ENCODE measurements around the gene ZNF83.
"Not testable (repeated sequence)": the region's sequence is repeated elsewhere in the genome, so short reads cannot be mapped to it uniquely, and the experiment has no call there.

ZNF83 gene

DNA sequence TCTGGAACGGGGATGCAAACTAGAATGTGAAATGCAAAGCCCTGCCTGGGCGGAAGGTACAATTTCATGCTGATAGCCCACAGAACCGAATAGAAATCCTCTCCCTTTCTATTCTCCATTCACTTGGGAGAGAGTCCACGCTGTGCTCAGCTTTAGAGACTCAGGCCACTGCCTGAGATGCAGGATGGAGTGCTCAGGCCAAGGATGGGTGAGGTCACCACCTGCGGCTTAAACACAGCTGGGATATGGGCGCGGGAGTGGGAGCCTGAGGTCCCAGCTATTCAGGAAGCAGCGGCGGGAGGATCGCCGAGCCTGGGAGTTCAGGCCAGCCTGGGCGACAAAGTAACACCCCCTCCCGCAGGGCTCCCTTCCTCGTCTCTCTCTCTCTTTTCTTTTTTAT lies 446 bp upstream of the ZNF83 start:
- DNase-seq = peak; percentile 68

DNA sequence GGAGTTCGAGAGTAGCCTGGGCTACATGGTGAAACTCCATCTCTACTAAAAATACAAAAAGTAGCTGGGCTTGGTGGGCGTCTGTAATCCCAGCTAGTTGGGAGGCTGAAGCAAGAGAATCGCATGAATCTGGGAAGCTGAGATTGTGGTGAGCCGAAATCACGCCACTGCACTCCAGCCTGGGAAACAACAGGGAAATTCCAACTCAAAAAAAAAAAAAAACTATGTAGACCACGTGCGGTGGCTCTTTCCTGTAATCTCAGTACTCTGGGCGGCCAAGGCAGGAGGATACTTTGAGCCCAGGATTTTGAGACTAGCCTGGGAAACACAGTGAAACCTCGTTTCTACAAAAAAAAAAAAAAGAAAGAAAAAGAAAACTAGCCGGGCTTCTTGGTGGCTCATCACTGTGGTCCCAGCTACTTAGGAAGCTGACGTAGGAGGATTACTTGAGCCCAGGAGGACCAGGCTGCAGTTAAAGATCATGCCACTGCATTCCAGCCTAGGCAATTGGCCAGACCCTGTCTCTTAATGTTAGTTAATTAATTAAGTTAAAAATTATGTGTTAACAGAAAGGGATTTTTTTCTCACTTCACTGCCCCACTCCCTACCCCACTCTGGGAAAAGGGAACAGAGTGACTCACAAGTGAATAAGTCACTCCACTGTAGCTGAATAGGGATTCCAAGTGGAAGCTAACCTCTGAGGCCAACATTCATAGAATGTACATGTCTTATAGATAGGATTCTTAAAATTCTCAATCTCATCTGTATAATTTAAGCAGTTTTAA lies 2.2 kb downstream of the ZNF83 start:
- DNase-seq = peak; percentile 60

DNA sequence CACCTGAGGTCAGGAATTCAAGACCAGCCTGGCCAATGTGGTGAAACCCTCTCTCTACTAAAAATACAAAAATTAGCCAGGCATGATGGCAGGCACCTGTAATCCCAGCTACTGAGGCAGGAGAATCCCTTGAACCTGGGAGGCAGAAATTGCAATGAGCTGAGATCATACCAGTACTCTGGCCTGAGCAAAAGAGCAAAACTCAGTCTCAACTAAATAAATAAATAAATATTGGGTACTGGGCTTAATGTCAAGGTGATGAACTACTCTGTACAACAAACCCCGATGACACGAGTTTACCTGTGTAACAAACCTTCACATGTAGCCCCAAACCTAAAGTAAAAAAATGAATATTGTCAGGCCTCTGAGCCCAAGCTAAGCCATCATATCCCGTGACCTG lies 10.7 kb downstream of the ZNF83 start:
- DNase-seq = peak; percentile 9

DNA sequence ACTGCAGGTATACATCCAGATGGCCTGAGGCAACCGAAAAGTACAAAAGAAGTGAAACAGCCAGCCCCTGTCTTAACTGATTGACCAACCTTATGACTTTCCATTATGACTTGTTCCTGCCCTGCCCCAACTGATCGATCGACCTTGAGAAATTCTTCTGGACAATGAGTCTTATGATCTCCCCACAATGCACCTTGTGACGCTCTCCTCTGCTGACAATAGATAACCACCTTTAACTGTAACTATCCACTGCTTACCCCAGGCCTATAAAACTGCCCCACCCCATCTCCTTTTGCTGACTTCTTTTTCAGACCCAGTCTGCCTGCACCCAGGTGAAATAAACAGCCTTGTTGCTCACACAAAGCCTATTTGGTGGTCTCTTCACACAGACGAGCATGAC lies 11.2 kb downstream of the ZNF83 start:
- DNase-seq = no peak

DNA sequence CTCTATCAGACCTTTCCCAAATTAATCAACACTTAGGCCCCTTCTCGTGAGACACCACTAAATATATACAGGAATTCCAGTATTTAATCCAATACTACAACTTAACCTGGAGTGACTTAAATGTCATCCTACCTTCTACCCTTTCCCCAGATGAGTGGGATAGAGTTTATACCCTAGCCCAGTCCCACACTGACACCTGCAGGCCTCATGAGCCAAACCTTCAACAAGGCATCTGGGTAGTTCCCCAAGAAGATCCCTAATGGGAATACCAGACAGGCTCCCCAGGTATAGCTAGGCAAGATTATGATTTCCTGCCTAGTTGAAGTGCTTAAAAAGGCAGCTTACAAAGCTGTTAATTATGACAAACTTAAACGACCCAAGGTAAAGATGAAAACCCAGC lies 15.9 kb downstream of the ZNF83 start:
- no peak for DNase-seq

DNA sequence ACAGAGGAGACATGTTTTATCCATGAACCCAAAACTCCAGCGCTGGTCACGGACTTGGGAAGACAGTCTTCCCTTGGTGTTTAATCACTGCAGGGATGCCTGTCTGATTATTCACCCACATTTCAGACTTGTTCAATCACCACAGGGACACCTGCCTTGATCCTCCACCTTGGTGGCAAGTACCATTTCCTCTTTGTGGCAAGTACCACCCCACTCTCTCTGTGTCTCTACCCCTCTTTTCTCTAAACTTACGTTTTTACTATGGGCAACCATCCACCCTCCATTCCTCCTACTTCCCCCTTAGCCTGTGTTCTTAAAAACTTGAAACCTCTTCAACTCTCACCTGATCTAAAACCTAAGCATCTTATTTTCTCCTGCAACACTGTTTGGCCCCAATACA lies 16.8 kb downstream of the ZNF83 start:
- DNase-seq = no peak

DNA sequence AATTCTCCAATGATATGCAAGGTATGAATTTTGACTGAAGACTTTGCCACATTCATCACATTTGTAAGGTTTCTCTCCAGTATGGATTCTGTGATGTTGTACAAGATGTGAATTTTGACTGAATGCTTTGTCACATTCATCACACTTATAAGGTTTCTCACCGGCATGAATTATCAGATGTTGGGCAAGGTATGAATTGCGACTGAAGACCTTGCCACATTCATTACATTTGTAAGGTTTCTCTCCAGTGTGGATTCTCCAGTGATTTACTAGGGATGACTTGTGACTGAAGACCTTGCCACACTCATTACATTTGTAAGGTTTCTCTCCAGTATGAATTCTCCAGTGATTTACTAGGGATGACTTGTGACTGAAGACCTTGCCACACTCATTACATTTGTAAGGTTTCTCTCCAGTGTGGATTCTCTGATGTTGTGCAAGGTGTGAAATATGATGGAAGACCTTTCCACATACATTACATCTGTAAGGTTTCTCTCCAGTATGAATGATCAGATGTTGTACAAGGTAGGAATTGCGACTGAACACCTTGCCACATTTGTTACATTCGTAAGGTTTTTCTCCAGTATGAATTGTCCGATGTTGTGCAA lies 24.8 kb downstream of the ZNF83 start:
- no peak for DNase-seq

DNA sequence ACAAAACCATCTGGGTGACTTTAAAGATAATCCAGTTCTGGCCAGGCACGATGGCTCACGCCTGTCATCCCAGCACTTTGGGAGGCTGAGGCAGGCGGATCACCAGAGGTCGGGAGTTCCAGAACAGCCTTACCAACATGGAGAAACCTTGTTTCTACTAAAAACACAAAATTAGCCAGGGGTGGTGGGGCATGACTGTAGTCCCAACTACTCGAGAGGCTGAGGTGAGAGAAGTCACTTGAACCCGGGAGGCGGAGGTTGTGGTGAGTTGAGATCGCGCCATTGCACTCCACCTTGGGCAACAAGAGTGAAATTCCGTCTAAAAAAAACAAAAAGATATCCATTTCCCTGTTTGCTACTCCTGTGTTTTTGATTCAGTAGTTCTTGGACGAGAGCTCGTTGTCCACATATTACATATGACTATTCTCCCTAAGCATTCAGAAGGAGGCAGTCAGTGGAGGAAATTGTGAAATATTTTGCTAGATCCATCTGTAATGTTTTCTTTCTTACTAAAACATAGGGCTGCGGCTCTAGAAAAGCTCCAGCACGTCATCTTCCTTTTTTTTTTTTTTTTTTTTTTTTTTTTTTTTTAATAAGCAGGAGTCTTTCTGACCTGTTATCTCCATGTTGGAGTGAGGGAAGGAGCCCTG lies 34.5 kb downstream of the ZNF83 start:
- peak; percentile 44 for DNase-seq

DNA sequence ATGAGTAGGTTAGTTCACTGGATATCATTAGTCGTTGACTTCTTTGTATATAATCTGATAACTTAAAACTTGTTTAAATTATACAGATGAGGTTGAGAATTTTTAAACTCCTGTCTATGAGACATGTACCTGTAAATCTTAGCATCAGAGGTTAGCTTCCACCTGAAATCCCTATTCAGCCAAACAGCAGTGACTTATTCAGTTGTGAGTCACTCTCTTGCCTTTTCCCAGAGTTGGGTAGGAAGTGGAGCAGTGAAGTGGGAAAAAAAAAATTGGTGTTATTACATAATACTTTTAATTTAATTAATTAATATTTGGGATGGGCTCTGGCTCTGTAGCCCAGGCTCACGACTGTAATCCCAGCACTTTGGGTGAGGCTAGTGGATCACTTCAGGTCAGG lies 35.2 kb downstream of the ZNF83 start:
- peak; percentile 4 for DNase-seq

DNA sequence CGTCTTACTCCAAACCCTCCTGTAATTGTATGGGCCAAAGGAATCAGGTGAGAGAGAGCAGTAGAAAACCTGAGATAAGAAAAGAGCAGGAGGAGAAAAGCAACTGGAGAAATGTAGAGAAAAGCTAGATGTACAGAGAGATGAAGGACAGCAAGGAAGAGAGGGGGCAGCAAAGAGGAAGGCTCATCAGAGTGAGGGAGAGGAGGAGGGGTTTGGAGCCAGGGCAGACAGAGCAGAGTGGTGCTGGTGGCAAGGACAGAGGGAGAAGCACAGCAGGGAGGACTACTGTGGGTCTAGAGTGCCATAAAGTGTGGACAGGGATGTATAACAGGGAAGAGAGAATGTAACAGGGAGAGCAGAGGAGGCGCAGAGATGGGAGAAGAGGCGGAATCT lies 36.2 kb downstream of the ZNF83 start:
- not testable (repeated sequence) for DNase-seq

DNA sequence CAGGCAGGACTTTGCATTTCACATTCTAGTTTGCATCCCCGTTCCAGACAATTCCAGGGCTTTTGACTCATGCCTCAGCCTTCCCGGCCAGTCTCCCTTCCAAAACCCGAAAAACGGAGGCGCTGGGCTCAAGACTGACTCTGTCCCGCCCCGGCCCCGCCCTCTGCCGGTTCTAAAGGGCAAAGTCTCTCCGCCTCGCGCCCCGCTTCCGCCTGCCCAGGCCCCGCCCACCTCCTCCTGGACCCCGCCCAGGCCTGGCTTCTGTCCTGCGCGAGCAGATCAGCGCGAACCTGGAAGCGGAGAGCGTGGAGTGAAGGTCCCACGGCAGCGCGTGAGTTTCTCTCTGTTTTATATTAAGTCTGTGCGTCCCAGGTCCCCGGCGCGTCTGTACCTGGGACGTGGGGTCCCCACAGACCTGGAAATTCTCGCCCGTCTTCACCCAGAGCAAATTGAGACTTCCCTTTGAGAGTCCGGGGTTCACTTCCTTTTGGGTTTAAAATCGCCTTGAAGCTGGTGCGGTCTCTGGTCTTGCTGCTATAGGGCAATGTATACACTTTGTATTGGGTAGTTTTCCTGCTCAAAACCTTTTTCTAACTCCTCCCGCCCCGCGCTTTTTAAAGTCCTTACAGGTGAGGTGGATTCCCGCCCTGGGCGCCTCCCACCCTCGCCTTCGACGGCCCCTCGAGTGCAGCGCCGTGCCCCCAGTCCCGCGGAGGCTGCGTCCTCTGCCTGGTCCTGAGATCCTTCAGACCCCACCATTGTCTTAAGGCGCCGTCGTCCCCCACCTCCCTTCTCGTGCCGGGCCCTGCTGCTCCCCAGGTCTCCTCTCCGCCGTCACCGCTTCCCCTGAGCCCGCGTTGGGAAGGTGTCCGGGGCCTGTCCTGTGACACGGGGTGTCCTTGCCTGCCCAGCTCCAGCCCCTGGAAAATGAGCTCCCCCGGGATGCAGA lies 36.9 kb downstream of the ZNF83 start:
- DNase-seq = peak; percentile 77

DNA sequence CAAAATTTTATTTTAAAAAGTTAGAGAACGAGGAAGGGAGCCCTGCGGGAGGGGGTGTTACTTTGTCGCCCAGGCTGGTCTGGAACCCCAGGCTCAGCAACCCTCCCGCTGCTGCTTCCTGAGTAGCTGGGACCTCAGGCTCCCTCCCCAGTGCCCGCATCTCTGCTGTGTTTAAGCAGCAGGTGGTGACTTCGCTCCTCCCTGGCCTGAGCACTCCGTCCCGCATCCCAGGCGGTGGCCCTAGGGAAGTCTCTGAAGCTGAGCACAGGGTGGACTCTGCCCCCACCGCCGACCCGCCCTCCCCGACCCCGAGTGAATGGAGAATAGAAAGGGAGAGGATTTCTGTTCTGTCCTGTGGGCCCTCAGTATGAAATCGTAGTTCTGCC lies 37.5 kb downstream of the ZNF83 start:
- no peak for DNase-seq

DNA sequence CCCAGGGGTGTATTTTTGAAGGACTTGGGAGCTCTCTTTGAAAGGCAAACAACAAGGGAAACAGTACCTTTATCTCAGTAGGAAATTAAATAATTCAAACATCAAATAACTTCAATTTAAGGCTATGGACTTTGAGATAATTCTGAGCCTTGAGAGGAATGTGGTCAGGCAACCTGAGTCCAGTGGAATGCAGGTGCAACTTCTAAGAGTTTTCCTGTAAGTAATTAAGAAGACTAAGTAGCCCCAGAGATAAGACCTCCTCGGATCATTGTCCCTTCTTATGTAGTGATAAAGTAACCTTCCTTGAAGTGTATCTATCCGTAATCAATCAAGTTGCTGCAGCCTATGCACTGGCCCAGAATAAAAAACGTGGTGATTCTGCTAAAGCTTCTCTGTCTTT lies 38.9 kb downstream of the ZNF83 start:
- no peak for DNase-seq

DNA sequence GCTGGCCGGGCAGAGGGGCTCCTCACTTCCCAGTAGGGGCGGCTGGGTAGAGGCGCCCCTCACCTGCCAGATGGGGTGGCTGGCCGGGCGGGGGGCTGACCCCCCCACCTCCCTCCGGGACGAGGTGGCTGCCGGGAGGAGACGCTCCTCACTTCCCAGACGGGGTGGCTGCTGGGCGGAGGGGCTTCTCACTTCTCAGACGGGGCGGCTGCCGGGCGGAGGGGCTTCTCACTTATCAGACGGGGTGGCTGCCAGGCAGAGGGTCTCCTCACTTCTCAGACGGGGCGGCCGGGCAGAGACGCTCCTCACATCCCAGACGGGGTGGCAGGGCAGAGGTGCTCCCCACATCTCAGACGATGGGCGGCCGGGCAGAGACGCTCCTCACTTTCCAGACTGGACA lies 44.7 kb downstream of the ZNF83 start:
- not testable (repeated sequence) for DNase-seq

DNA sequence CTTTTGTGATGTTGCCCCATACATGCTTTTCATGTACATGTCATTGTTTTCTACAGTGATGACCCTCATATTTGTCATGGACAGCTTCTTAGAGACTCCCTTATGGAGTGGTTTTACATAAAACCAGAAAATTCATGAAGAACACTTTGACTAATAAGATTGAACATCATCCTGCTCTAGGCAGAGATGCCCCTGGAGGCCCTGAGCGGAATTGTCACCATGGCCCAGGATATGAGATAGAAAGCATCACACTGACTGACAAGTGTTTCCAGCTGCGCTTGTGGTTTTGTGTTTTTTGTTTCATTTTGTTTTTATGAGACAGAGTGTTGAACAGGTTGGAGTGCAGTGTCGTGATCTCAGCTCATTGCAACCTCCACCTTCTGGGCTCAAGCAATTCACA lies 45.9 kb downstream of the ZNF83 start:
- no peak for DNase-seq

DNA sequence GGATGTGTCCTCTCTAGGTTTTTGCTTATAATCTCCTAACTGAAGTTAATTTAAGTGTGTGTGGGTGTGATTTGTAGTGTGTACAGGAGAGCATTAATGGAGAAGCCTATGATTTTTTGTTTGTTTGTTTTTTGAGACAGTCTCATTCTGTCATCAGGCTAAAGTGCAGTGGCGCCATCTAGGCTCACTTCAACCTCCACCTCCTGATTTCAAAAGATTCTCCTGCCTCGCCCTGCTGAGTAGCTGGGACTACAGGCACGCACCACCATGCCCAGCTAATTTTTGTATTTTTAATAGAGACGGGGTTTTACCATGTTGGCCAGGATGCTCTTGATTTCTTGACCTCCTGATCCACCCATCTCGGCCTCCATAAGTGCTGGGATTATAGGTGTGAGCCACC lies 47.4 kb downstream of the ZNF83 start:
- no peak for DNase-seq

DNA sequence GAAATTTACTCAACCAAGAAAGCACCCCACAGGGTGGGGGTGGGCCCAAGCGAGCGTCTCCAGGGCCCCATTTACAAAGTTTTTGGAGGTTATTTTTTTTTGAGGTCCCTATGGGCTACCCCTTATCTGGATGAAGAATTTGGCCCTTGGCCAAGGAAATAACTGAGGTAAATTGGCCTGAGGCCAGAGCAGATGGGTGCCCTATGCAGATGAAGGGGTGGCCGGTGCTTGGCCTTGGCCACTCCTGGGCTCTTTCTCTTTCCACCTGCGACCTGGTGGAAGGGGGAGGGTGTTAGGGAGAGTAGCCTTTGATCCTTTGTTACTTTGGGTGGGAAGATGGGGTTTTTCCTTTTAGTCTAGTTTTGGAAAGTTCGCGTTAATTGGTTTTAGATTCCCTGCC lies 52.6 kb downstream of the ZNF83 start:
- DNase-seq = no peak

DNA sequence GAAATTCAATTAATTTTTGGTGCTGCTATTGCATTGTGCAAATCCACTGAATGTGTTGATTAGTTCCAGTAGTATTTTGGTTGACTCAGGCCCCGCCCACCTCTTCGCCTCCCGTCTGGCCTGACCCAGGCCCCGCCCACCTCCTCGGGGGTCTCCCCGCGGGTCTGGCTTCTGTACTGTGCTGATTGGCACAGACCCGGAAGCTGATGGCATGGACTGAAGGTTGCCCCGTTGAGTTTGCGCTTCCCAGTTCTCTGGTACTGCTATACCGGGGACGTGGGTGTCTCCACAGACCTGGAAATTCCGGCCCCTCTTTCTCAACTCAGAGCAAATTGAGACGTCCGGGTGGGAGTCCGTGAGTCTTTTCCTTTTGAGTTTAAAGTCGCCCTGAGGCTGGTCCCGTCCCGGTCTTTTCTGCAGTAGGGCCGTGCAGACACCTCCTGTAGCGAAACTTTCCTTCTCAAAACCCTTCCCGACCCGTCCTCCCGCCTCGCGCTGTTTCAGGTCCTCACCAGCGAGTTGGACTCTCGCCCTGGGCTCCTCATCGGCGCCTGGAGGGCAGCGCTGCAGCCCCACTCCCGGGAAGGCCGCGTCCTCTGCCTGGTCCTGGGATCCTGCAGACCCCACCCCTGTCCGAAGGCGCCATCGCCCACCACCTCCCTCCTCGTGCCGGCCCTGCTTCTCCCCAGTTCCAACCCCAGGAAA lies 53.3 kb downstream of the ZNF83 start:
- DNase-seq = no peak

DNA sequence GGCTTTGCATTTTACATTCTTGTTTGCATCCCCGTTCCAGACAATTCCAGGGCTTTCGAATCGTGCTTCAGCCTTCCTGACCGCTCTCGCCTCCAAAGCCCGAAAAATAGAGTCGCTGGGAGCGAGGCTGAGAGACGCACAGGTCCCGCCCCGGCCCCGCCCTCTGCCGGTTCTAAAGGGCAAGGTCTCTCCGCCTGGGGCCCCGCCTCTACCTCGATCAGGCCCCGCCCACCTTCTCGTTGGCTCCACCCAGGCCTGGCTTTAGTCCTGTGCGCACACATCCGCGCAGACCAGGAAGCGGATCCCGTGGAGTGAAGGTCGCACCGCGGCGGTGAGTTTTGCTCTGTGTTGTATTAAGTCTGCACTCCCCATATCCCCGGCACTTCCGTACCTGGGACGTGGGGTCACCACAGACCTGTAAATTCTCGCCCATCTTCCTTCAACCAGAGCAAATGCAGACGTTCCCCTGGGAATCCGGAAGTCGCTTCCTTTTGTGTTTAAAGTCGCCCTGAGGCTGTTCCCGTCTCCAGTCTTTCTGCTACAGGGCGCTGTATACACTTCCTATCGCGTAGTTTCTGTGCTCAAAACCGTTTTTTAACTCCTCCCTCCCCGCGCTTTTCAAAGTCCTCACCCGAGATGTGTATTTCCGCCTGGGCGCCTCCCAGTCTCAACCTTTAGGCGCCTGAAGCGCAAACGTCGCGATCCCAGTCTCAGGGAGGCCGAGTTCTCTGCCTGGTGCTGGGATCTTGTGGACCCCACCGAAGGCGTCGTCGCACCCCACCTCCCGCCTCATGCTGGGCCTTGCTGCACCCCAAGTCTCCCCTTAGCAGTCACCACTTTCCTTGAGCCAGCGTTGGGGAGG lies 67.9 kb downstream of the ZNF83 start, which contains the start of gene ZNF701:
TSS of gene ZNF701 (plus strand) at position 288 of the 862 bp plus-strand sequence. CDS start 3,861 bp downstream, outside the sequence.
- peak; percentile 86 for DNase-seq

DNA sequence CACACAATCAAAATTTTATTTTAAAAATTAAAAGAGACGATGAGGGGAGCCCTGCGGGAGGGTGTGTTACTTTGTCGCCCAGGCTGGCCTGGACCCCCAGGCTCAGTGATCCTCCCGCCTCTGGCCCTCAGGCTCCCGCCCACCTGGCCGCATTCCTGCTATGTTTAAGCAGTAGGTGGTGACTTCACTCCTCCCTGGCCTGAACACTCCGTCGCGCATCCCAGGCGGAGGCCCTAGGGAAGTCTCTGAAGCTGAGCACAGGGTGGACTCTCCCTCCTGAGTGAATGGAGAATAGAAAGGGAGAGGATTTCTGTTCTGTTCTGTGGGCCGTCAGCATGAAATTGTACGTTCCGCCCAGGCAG lies 68.5 kb downstream of the ZNF83 start:
- peak; percentile 49 for DNase-seq

DNA sequence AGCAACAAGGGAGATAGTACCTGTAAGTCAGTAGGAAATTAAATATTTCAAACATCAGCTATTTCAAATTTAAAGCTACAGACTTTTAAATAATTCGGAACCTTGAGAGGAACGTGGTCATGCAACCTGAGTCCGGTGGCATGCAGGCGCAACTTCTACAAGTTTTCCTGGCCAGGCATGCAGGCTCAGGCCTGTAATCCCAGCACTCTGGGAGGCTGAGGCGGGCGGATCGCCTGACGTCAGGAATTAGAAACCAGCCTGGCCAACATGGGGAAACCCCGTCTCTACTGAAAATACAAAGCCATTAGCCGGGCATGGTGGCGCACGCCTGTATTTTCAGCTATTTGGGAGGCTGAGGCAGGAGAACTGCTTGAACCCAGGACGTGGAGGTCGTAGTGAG lies 70.2 kb downstream of the ZNF83 start:
- no peak for DNase-seq
